ENCODE data around the gene NEDD4L. TPM values are rescaled to one million over a fixed set of nuclear protein-coding genes. Genes with fewer than 3 reads are reported as not detected.

Gene NEDD4L
- total and polyA plus RNA-seq, 4 donors: 10.2 to 20.3 (median 13.2) TPM

GRCh38 chr18:58258692-58259342 is 214.8 kb downstream of the NEDD4L start:
- peaks cover 0 to 5% (median 1%) of the 10 kb centered on the region in 4 donors for H3K4me1 ChIP-seq (ENCODE audit: control insufficient read depth in 4 of 4, insufficient read depth in 4 of 4, low read length in 3 of 4)
- H3K36me3 ChIP-seq (ENCODE audit: control insufficient read depth in 4 of 4, insufficient read depth in 3 of 4, low read depth in 1 of 4, low read length in 3 of 4): no peaks in the 10 kb centered on the region
- 94% methylated on average over 11 of the region's 11 CpGs for WGBS
- H3K4me3 ChIP-seq (ENCODE audit: low read depth in 1 of 3, low read length in 3 of 3): no peak overlapping the region
- no peaks in the 10 kb centered on the region for H3K9me3 ChIP-seq (ENCODE audit: control insufficient read depth in 4 of 4, low read length in 3 of 4)
- H3K27me3 ChIP-seq (ENCODE audit: control insufficient read depth in 4 of 4, insufficient read depth in 4 of 4, low read length in 3 of 4): no peaks in the 10 kb centered on the region
- no peak for TF ChIP-seq HNF4A (conservative IDR thresholded peaks at IDR 0.05)
- no peak for TF ChIP-seq REST (IDR thresholded peaks at IDR 0.05)
- TF ChIP-seq TAF1 (conservative IDR thresholded peaks at IDR 0.05): no peak
- TF ChIP-seq NR2F2 (IDR thresholded peaks at IDR 0.05): no peak
- TF ChIP-seq SP1 (IDR thresholded peaks at IDR 0.05): no peak
- no peak for TF ChIP-seq ATF3 (IDR thresholded peaks at IDR 0.05)
- TF ChIP-seq ZBTB33 (IDR thresholded peaks at IDR 0.05): no peak
- TF ChIP-seq RXRA (IDR thresholded peaks at IDR 0.05): no peak
- no peak for TF ChIP-seq GABPA (IDR thresholded peaks at IDR 0.05 in 1 of 2, conservative IDR thresholded peaks at IDR 0.05 in 1 of 2)
- TF ChIP-seq CTCF (IDR thresholded peaks at IDR 0.05; ENCODE audit: low read depth, low read length, missing input control): no peak
- H3K9ac ChIP-seq (ENCODE audit: low read depth in 1 of 2, low read length in 2 of 2): no peak overlapping the region
- H3K27ac ChIP-seq (ENCODE audit: low read depth in 1 of 2, low read length in 2 of 2): no peak overlapping the region
- no peak for DNase-seq (ENCODE audit: low spot score)

- Histone ChIP-seq H3K27ac (ENCODE audit: low read depth in 1 of 2, low read length in 2 of 2) (no peak overlapping the region), H3K36me3 (ENCODE audit: control insufficient read depth in 4 of 4, insufficient read depth in 3 of 4, low read depth in 1 of 4, low read length in 3 of 4) (no peaks in the 10 kb centered on the region), H3K4me3 (ENCODE audit: low read depth in 1 of 3, low read length in 3 of 3) (no peak overlapping the region), H3K4me1 (ENCODE audit: control insufficient read depth in 4 of 4, insufficient read depth in 4 of 4, low read length in 3 of 4) (peaks cover 0 to 5% (median 1%) of the 10 kb centered on the region in 4 donors), H3K9me3 (ENCODE audit: control insufficient read depth in 4 of 4, low read length in 3 of 4) (no peaks in the 10 kb centered on the region), H3K9ac (ENCODE audit: low read depth in 1 of 2, low read length in 2 of 2) (no peak overlapping the region), H3K27me3 (ENCODE audit: control insufficient read depth in 4 of 4, insufficient read depth in 4 of 4, low read length in 3 of 4) (no peaks in the 10 kb centered on the region)
- DNase-seq (ENCODE audit: low spot score): no peak
- WGBS: 52% methylated on average over 7 of the region's 7 CpGs
- no peak for TF ChIP-seq FOXA1 (IDR thresholded peaks at IDR 0.05)
- TF ChIP-seq SP1 (IDR thresholded peaks at IDR 0.05): no peak
- TF ChIP-seq REST (IDR thresholded peaks at IDR 0.05): no peak
- no peak for TF ChIP-seq EGR1 (IDR thresholded peaks at IDR 0.05; ENCODE audit: low read depth in 2 of 2)
- TF ChIP-seq YY1 (IDR thresholded peaks at IDR 0.05): no peak
- TF ChIP-seq HNF4A (conservative IDR thresholded peaks at IDR 0.05): no peak
- TF ChIP-seq HNF4G (IDR thresholded peaks at IDR 0.05): no peak
- TF ChIP-seq NR2F2 (IDR thresholded peaks at IDR 0.05): no peak
- TF ChIP-seq FOXA2 (IDR thresholded peaks at IDR 0.05): no peak
- TF ChIP-seq GABPA (IDR thresholded peaks at IDR 0.05 in 1 of 2, conservative IDR thresholded peaks at IDR 0.05 in 1 of 2): no peak
- TF ChIP-seq ATF3 (IDR thresholded peaks at IDR 0.05): no peak
- no peak for TF ChIP-seq RAD21 (IDR thresholded peaks at IDR 0.05)
- no peak for TF ChIP-seq MAX (IDR thresholded peaks at IDR 0.05)
- no peak for TF ChIP-seq JUND (IDR thresholded peaks at IDR 0.05)
Observed at GRCh38 chr18:58263055-58263957, 219.3 kb downstream of the NEDD4L start.

All from liver (tissue), 9 donors.